Measurements from ENCODE around the gene PSMB7. TPM values are rescaled to one million over a fixed set of nuclear protein-coding genes. Genes with fewer than 3 reads are reported as not detected.

Gene PSMB7
- total and polyA plus RNA-seq, 8 donors: 39.0 to 99.9 (median 65.5) TPM

DNA sequence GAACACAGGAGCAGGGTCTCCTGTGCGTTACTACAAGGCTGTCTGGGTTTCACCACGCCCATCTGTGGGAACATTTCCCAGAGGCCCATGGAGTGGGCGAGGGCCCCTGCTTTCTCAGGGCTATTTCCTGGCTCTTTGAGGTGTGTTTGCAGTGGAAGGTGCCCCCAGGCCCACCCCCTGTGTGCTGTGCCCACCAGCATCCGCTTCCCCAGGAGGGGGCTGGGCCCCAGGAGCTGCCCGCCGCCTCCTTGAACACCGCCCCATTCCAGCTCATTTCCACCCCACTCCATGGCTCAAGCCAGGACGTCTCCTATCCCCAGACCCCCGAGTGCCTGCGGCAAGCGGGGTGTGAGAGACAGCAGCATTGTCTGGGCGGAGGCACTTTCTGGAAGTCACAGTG lies 87.0 kb downstream of the PSMB7 start:
- Histone ChIP-seq H3K9me3 (no peaks in the 10 kb centered on the region), H3K27ac (no peak overlapping the region), H3K27me3 (no peaks in the 10 kb centered on the region), H3K4me3 (no peak overlapping the region), H3K36me3 (peaks cover 6 to 21% (median 6%) of the 10 kb centered on the region in 3 donors), H3K4me1 (no peaks in the 10 kb centered on the region)
- TF ChIP-seq, protein P1, sequence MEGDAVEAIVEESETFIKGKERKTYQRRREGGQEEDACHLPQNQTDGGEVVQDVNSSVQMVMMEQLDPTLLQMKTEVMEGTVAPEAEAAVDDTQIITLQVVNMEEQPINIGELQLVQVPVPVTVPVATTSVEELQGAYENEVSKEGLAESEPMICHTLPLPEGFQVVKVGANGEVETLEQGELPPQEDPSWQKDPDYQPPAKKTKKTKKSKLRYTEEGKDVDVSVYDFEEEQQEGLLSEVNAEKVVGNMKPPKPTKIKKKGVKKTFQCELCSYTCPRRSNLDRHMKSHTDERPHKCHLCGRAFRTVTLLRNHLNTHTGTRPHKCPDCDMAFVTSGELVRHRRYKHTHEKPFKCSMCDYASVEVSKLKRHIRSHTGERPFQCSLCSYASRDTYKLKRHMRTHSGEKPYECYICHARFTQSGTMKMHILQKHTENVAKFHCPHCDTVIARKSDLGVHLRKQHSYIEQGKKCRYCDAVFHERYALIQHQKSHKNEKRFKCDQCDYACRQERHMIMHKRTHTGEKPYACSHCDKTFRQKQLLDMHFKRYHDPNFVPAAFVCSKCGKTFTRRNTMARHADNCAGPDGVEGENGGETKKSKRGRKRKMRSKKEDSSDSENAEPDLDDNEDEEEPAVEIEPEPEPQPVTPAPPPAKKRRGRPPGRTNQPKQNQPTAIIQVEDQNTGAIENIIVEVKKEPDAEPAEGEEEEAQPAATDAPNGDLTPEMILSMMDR (IDR thresholded peaks at IDR 0.05): no peak
- DNase-seq (peak in 1 of 6 donors; percentile 42), FAIRE-seq (no peak), ATAC-seq (no peak)
- WGBS, 2 donors: 93 to 94% methylated on average over 12 of the region's 12 CpGs
- intact Hi-C loops (cut with DNase I): no loop called here

DNA sequence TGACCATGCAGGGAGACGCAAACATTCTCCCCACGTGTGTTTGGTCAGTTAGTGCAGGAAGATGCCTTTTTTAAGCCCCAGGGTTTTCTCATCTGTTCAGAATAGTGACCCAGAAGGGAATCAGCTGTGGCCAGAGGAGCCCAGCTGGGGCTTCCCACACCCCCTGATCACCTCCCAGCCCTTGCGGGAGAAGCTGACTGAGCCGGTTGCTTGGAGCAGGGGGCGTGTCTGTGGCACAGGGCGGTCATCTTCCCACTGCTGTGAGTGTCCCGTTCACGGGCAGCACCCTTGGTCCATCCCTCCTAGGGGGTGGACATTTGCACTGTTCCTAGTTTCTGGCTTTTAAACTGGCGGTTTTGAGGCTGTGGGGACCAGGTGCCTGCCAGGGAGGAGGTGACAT lies 87.8 kb downstream of the PSMB7 start:
- Histone ChIP-seq H3K4me3 (no peak overlapping the region), H3K36me3 (peaks cover 6 to 21% (median 6%) of the 10 kb centered on the region in 3 donors), H3K4me1 (no peaks in the 10 kb centered on the region), H3K9me3 (no peaks in the 10 kb centered on the region), H3K27me3 (no peaks in the 10 kb centered on the region), H3K27ac (no peak overlapping the region)
- no peak for FAIRE-seq
- TF ChIP-seq, protein P1 (IDR thresholded peaks at IDR 0.05): no peak
- no peak for ATAC-seq
- 86 to 87% methylated on average over 9 of the region's 9 CpGs for WGBS, 2 donors
- intact Hi-C loops (cut with DNase I): no loop called here
- peak in 1 of 6 donors; percentile 47 for DNase-seq

DNA sequence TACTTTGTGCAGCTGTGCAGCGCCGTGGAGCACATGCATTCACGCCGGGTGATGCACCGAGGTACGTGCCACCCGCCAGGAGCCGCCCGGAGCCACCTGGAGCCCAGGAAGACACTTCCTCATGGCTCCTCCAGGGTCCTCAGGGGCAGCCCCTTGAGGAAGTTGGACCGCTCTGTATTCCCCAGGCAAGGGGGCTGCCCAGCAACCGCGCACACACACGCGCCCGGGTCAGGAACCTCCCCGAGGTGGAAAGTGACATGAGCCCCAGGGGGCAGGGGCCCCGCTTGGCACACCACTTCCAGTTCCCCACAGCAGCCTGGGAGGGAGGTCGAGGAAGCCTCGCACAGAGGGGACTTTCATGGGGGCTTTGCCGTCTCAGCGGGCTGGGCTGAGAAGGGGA lies 88.9 kb downstream of the PSMB7 start:
- no peak for FAIRE-seq
- ATAC-seq: no peak
- Histone ChIP-seq H3K4me1 (no peaks in the 10 kb centered on the region), H3K27me3 (no peaks in the 10 kb centered on the region), H3K9me3 (no peaks in the 10 kb centered on the region), H3K36me3 (peaks cover 6 to 21% (median 6%) of the 10 kb centered on the region in 3 donors), H3K4me3 (no peak overlapping the region), H3K27ac (no peak overlapping the region)
- TF ChIP-seq, protein P1 (IDR thresholded peaks at IDR 0.05): no peak
- intact Hi-C loops (cut with DNase I): no loop called here
- 92 to 94% methylated on average over 21 of the region's 21 CpGs for WGBS, 2 donors
- peak in 1 of 6 donors; percentile 60 for DNase-seq

DNA sequence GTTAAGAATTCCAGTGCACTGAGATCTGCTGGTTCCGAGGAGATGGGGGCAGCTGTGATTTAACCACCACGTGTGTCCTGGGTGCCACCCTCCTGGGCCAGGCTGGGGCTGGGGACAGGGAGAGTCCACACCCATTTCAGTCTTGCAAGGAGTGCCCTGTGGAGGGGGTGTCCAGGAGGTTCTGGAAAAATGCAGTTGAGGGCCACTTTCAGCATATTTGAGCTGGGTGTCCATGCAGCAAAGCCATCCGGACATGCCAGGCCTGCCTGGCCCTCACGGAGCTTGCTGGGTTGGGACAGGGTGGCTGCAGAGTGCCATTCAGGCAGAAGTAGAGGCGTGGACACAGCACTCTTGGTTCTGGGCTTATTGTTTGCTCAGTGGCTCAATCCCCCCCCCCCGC lies 89.4 kb downstream of the PSMB7 start:
- no peak for DNase-seq
- TF ChIP-seq, protein P1 (IDR thresholded peaks at IDR 0.05): no peak
- no peak for ATAC-seq
- 92 to 95% methylated on average over 6 of the region's 6 CpGs for WGBS, 2 donors
- Histone ChIP-seq H3K4me3 (no peak overlapping the region), H3K27me3 (no peaks in the 10 kb centered on the region), H3K36me3 (peaks cover 6 to 21% (median 6%) of the 10 kb centered on the region in 3 donors), H3K27ac (no peak overlapping the region), H3K9me3 (no peaks in the 10 kb centered on the region), H3K4me1 (no peaks in the 10 kb centered on the region)
- FAIRE-seq: no peak
- intact Hi-C loops (cut with DNase I): no loop called here

DNA sequence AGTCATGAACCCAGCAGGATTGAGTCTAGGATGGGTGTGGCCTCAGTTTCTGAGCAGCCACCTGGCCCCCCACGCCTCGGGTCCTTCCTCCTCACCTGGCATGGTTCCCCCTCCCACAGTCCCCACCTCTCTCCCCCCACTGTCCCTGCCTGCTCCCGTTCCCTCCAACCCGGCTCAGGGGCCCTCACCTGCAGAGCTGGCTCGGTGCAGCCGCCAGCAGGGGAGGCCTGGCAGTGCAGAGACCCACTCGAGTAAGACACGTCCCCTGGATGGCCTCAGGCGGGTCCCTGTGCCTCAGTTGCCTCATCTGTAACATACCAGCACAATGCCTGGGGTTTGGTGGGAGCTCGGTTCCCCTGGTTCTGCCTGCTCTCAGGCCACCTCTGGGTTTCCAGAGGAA lies 91.3 kb downstream of the PSMB7 start:
- TF ChIP-seq, protein P1 (IDR thresholded peaks at IDR 0.05): no peak
- no peak for ATAC-seq
- DNase-seq: no peak
- intact Hi-C loops (cut with DNase I): loop anchor here in 2 of 3 donors (5.0 kb wide), 1 partner anchor 197 kb away; no protein-coding TSS in a partner anchor
- H3K36me3 ChIP-seq: peaks cover 3 to 20% (median 6%) of the 10 kb centered on the region in 3 donors
- no peak overlapping the region for H3K4me3 ChIP-seq
- no peaks in the 10 kb centered on the region for H3K9me3 ChIP-seq
- H3K27ac ChIP-seq: no peak overlapping the region
- no peaks in the 10 kb centered on the region for H3K27me3 ChIP-seq
- WGBS, 2 donors: 88 to 95% methylated on average over 10 of the region's 10 CpGs
- H3K4me1 ChIP-seq: no peaks in the 10 kb centered on the region
- no peak for FAIRE-seq

All from pancreas (tissue), 10 donors.